GM21619 (cell line): ENCODE data around the gene C4A.
"Not testable (repeated sequence)": the region's sequence is repeated elsewhere in the genome, so short reads cannot be mapped to it uniquely, and the experiment has no call there.

ENCODE experiments used
- ATAC-seq: cut with Tn5 transposase; IDR thresholded peaks from one replicate; pipeline ENCODE4 v1.9.1; 2021; ENCODE audit not compliant: unreplicated experiment

The C4A gene

DNA sequence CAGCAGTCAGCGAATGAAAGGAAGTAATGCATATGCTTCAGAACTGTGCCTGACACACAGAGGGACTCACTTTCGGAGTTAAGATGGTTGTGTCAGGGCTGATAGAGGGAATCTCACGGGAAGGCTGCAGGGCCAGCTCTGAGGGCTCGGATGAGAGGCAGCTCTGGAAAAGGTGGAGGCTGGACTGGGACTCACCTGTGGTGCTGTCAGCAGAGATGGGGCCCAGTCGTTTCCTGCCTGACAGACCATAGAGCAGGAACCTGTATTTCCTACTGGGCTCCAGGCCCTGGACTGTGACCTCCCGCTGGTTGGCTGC lies 65.6 kb downstream of the C4A start:
- no peak for ATAC-seq

DNA sequence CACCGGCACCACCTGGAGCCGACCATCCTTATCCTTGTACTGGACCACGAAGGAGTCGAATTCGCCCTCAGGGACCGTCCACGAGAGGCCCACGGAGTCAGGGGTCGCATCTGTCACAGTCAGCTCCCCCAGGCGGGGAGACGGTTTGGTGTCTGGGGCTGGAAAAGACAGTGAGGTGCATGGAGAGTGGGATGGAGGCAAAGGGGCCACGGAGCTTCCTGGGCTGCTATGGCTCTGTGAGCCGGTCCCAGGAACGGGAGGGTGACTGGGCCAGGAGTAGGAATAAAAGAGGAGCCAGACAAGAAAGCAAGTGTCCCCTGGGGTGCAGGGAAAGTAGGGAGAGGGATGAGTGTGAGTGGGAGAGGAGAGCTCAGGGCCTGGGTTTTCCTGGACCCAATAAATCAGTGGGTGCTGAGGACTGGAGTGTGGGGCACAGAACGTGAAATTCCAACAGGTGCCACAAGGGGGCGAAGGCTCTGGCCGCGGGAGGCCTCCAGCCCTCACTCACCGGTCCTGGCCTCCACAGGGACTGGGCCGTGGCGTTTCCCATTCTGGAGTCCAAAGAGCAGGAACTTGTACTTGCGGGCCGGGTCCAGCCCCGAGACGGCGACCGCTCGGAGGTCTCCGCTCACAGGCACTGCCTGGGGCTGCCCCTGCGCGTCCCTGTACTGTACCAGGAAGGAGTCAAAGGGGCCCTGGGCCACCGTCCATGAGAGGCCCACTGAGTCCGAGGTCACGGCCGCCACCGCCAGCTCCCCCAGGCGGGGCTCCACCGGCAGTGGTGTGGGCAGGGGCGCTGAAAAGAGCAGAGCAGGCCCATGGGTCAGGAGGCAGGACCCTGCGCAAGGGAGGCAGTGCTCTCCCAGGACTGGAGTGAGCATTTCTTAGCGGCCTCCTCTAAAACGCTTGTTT lies 66.3 kb downstream of the C4A start:
- no peak for ATAC-seq

DNA sequence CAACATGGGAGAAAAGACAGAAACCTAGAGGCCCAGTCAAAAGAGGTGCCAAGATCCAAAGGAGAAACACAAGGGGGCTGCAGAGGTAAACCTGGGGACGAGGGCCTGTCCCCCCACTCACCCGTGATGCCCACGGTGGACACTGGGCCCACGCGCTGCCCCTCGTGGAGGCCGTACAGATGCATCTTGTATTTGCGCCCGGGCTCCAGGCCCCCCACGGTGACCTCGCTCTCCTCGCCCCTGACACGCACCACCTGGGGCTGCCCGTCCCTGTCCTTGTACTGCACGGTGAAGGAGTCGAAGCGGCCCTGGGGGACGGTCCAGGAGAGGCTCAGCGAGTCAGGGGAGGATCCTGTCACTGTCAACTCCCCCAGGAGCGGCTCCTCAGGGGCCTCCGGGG lies 67.3 kb downstream of the C4A start:
- not testable (repeated sequence) for ATAC-seq

DNA sequence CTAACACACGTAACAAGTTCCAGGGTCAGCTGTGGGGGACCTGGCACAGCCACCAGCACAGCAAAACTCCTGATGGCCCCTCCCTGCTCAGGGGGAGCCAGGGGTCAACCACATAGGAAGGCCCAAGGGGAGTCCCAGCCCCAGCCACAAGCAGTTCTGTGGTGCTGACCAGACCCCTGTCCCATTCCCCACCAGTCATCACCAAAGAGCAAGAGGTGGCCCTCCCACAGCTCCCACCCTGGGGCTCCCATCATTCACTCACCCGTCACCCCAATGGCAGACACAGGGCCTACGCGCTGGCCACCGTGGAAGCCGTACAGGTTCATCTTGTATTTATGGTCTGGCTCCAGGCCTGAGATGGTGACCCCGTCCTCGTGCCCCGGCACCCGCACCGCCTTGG lies 67.9 kb downstream of the C4A start:
- not testable (repeated sequence) for ATAC-seq

DNA sequence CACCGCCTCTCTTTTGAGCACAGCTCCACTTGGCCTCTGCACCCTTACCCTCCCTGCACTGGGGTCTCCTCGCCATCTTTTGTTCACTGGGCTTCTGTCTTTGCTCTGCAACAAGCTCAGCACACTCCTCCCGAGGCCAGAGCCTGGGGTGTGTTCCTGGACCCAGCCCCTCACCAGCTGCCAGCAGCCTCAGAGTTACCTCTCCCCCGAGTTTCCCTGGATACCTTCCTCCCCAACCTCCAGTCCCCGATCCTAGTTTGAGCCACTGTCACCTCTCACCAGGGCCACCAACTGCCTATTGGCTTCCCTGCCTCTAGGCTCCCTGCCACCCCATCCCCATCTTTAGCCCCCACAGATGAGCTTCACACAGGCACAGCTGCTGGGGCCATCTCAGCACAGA lies 68.7 kb downstream of the C4A start:
- no peak for ATAC-seq
